HepG2 (cell line): Measurements from ENCODE around the gene FNDC3A. TPM values are rescaled to one million over a fixed set of nuclear protein-coding genes. Genes with fewer than 3 reads are reported as not detected.

Source experiments
- EHMT2 ChIP-seq: fragments of 200-600 bp; sonication (generic); IDR thresholded peaks from 2 replicates; pipeline ENCODE4 v1.7.0; 2017; ENCODE audit warnings: antibody characterized with exemption, low read depth, low read length, borderline replicate concordance
- HOXA5 ChIP-seq: sonication (generic); formaldehyde crosslinking; IDR thresholded peaks from 2 replicates; pipeline ENCODE4 v1.4.0; 2020; ENCODE audit warnings: missing genetic modification reagents
- MEIS1 ChIP-seq: sonication (generic); formaldehyde crosslinking; IDR thresholded peaks from 2 replicates; pipeline ENCODE4 v1.9.0; 2021; ENCODE audit warnings: mild to moderate bottlenecking, missing genetic modification reagents, moderate library complexity, borderline replicate concordance
- MZF1 ChIP-seq: sonication (generic); formaldehyde crosslinking; IDR thresholded peaks from 2 replicates; pipeline ENCODE4 v1.8.1; 2023; ENCODE audit warnings: mild to moderate bottlenecking, missing genetic modification reagents, borderline replicate concordance
- PLSCR1 ChIP-seq: sonication (generic); formaldehyde crosslinking; IDR thresholded peaks from 2 replicates; pipeline ENCODE4 v1.5.0; 2020; ENCODE audit warnings: missing genetic modification reagents, mild to moderate bottlenecking, borderline replicate concordance
- SATB2 ChIP-seq: sonication (generic); formaldehyde crosslinking; IDR thresholded peaks from 2 replicates; pipeline ENCODE4 v1.5.0; 2020; ENCODE audit warnings: missing genetic modification reagents
- THAP9 ChIP-seq: sonication (generic); formaldehyde crosslinking; IDR thresholded peaks from 2 replicates; pipeline ENCODE4; 2020; ENCODE audit warnings: missing genetic modification reagents, mild to moderate bottlenecking, borderline replicate concordance
- WIZ ChIP-seq: sonication (generic); formaldehyde crosslinking; IDR thresholded peaks from 2 replicates; pipeline ENCODE4 v1.5.1; 2020; ENCODE audit warnings: mild to moderate bottlenecking, missing genetic modification reagents
- ZFP36L2 ChIP-seq: sonication (generic); formaldehyde crosslinking; IDR thresholded peaks from 2 replicates; pipeline ENCODE4 v1.4.0; 2020; ENCODE audit warnings: missing genetic modification reagents
- polyA plus RNA-seq, 8 experiments: library from polyadenylated mRNA; depleted of rRNA in 3 of 8; stranded (reverse) in 7 of 8; unstranded in 1 of 8; fragments of >200 nt; fragmentation: Illumina TruSeq in 4 of 8; extraction: Trizol in 4 of 8; gene quantifications; 2 replicates each; pipeline versions ENCODE4 v1.2.1 to v1.2.3, GENCODE V29; 2011 to 2016; ENCODE audit warnings: low read depth in 4 of 8, missing spikeins in 1 of 8, mixed read lengths in 1 of 8; ENCODE audit not compliant: insufficient read depth in 1 of 8
- total RNA-seq, 5 experiments: library from RNA; depleted of rRNA; stranded (reverse); fragments of >200 nt; fragmentation: Illumina TruSeq; extraction: Trizol; gene quantifications; 2 replicates each; pipeline ENCODE4 v1.2.3, GENCODE V29; 2016; ENCODE audit warnings: low read depth in 1 of 5
- TF ChIP-seq, protein P1 (sequence below): sonication (generic); formaldehyde crosslinking; IDR thresholded peaks from 2 replicates; pipeline ENCODE4 v1.4.0; 2020; ENCODE audit warnings: missing genetic modification reagents, borderline replicate concordance
- TF ChIP-seq, protein P2 (sequence below): sonication (generic); formaldehyde crosslinking; IDR thresholded peaks from 2 replicates; pipeline ENCODE4 v1.9.0; 2021; ENCODE audit warnings: missing genetic modification reagents, borderline replicate concordance
- TF ChIP-seq, protein P3 (sequence below): sonication (generic); formaldehyde crosslinking; IDR thresholded peaks from 2 replicates; pipeline ENCODE4 v1.4.0; 2020; ENCODE audit warnings: missing genetic modification reagents

Gene FNDC3A
- total and polyA plus RNA-seq, 2 of the 13 experiments (the other 11 are each of a cell fraction or from before 2014, with no cell fraction given), result 36.7 to 39.3 TPM

DNA sequence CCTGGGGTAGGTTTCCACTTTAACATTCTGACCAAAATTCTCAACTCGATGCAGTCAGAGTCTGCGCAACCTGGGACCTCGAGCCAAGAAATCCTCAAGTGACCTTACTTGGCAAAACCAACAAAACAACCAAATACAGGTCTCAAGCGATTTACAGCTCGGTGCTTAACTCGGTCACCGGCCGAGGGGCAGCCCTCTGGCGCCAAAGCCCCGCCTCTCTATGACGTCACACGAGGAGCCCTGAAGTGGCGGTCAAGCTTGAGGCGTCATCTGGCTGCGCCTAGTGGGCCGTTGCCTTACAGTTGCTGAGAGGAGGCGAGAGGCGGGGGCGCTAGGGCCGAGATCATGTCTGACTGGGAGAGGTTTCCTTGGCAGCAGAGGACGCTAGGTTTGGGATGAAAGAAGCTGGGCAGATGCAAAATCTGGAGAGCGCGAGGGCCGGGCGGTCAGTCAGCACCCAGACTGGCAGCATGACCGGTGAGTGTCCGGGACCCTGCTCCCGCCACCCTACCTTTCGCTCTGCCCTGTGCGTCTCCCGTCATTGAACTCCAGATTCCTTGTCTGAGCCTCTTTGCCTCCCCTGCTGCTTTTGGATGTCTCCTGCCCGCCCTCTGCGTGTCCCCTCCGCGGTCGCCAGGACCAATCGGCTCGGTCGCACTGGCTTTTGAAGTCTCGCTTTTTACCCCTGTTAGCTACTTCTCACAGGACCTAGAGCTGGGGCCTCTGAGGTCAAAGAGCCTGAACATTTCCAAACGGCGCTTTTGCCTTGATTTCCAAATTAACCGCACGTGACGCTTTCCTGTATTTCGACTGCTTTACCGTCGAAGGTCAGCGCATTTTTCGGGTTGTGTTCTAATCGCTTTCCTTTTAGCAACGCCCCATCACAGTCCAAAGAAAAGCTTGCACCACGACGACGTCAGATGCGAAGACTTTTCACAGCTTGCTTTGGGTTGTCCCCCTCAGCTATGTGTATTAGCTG lies 272.2 kb downstream of the FNDC3A start, which contains the start of gene CDADC1 (continued):
- TF ChIP-seq ZFP36L2 (CRISPR knock-in tag) (no peak), SATB2 (no peak), MEIS1 (CRISPR knock-in tag) (no peak), WIZ (no peak; the same call in 1 of the 2 replicates), THAP9 (peak; percentile 88), EHMT2 (no peak), MZF1 (CRISPR knock-in tag) (no peak), HOXA5 (CRISPR knock-in tag) (peak; percentile 84), PLSCR1 (CRISPR knock-in tag) (no peak; the same call in 1 of the 2 replicates)
- TF ChIP-seq, protein P1, sequence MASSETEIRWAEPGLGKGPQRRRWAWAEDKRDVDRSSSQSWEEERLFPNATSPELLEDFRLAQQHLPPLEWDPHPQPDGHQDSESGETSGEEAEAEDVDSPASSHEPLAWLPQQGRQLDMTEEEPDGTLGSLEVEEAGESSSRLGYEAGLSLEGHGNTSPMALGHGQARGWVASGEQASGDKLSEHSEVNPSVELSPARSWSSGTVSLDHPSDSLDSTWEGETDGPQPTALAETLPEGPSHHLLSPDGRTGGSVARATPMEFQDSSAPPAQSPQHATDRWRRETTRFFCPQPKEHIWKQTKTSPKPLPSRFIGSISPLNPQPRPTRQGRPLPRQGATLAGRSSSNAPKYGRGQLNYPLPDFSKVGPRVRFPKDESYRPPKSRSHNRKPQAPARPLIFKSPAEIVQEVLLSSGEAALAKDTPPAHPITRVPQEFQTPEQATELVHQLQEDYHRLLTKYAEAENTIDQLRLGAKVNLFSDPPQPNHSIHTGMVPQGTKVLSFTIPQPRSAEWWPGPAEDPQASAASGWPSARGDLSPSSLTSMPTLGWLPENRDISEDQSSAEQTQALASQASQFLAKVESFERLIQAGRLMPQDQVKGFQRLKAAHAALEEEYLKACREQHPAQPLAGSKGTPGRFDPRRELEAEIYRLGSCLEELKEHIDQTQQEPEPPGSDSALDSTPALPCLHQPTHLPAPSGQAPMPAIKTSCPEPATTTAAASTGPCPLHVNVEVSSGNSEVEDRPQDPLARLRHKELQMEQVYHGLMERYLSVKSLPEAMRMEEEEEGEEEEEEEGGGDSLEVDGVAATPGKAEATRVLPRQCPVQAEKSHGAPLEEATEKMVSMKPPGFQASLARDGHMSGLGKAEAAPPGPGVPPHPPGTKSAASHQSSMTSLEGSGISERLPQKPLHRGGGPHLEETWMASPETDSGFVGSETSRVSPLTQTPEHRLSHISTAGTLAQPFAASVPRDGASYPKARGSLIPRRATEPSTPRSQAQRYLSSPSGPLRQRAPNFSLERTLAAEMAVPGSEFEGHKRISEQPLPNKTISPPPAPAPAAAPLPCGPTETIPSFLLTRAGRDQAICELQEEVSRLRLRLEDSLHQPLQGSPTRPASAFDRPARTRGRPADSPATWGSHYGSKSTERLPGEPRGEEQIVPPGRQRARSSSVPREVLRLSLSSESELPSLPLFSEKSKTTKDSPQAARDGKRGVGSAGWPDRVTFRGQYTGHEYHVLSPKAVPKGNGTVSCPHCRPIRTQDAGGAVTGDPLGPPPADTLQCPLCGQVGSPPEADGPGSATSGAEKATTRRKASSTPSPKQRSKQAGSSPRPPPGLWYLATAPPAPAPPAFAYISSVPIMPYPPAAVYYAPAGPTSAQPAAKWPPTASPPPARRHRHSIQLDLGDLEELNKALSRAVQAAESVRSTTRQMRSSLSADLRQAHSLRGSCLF (CRISPR knock-in tag), result no peak
- TF ChIP-seq, protein P2, sequence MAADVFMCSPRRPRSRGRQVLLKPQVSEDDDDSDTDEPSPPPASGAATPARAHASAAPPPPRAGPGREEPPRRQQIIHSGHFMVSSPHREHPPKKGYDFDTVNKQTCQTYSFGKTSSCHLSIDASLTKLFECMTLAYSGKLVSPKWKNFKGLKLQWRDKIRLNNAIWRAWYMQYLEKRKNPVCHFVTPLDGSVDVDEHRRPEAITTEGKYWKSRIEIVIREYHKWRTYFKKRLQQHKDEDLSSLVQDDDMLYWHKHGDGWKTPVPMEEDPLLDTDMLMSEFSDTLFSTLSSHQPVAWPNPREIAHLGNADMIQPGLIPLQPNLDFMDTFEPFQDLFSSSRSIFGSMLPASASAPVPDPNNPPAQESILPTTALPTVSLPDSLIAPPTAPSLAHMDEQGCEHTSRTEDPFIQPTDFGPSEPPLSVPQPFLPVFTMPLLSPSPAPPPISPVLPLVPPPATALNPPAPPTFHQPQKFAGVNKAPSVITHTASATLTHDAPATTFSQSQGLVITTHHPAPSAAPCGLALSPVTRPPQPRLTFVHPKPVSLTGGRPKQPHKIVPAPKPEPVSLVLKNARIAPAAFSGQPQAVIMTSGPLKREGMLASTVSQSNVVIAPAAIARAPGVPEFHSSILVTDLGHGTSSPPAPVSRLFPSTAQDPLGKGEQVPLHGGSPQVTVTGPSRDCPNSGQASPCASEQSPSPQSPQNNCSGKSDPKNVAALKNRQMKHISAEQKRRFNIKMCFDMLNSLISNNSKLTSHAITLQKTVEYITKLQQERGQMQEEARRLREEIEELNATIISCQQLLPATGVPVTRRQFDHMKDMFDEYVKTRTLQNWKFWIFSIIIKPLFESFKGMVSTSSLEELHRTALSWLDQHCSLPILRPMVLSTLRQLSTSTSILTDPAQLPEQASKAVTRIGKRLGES, result no peak
- TF ChIP-seq, protein P3, sequence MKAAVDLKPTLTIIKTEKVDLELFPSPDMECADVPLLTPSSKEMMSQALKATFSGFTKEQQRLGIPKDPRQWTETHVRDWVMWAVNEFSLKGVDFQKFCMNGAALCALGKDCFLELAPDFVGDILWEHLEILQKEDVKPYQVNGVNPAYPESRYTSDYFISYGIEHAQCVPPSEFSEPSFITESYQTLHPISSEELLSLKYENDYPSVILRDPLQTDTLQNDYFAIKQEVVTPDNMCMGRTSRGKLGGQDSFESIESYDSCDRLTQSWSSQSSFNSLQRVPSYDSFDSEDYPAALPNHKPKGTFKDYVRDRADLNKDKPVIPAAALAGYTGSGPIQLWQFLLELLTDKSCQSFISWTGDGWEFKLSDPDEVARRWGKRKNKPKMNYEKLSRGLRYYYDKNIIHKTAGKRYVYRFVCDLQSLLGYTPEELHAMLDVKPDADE (CRISPR knock-in tag), result no peak
